NCI-H1417 (cell line): ENCODE measurements around the gene CEP350.

Source experiments
- DNase-seq, 3 experiments: peaks; one replicate each; lab custom pipeline; 2025; lab: John Stamatoyannopoulos, UW

CEP350 gene, protein sequence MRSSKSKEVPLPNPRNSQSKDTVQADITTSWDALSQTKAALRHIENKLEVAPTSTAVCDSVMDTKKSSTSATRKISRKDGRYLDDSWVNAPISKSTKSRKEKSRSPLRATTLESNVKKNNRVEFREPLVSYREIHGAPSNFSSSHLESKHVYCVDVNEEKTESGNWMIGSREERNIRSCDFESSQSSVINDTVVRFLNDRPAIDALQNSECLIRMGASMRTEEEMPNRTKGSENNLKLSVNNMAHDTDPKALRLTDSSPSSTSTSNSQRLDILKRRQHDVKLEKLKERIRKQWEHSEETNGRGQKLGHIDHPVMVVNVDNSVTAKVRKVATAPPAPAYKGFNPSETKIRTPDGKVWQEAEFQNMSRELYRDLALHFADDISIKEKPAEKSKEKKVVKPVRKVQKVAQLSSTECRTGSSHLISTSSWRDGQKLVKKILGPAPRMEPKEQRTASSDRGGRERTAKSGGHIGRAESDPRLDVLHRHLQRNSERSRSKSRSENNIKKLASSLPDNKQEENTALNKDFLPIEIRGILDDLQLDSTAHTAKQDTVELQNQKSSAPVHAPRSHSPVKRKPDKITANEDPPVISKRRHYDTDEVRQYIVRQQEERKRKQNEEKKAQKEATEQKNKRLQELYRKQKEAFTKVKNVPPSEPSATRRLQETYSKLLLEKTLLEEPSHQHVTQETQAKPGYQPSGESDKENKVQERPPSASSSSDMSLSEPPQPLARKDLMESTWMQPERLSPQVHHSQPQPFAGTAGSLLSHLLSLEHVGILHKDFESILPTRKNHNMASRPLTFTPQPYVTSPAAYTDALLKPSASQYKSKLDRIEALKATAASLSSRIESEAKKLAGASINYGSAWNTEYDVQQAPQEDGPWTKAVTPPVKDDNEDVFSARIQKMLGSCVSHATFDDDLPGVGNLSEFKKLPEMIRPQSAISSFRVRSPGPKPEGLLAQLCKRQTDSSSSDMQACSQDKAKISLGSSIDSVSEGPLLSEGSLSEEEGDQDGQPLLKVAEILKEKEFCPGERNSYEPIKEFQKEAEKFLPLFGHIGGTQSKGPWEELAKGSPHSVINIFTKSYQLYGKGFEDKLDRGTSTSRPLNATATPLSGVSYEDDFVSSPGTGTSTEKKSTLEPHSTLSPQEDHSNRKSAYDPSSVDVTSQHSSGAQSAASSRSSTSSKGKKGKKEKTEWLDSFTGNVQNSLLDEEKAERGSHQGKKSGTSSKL (N-terminal part only)

DNA sequence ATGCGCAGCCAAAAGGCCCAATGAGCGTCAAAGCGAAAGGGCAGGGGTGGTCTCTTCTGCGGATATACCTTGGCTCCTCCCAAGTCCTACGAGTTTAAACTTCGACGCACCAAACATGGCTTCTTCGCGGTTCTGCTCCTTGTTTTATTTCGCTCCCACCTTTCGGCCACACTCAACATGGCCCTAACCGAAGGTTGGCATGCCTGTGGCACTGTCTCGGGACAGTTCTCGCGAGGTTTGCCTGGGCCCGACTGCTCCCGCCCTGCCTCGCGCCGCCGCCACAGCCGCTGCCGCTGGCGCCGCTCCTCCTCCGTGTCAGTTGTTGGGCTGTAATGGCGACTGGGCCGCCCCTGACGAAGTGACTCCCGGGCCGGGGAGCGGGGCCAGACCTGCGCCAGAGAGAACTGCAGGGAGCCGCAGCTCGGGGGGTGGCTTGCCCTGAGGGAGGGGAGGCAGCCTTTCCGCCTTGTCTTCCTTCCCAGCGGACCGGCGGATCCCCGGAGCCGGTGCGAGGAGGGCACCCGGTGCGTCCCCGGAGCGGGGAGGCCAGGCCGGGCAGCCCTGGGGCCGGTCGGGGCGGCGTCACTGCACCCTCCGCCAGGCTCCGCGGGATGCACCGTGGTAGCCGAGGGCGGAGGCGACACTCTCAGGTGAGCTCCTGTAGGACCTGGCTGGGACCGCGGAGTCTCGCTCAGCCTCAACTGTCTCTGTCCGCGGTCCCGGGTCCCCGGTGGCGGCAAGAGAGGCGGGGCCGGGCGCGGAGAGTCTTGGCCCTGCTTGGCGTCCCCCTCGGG, at the start of gene CEP350:
Gene CEP350 (plus strand): TSS at position 318 of the 794 bp plus-strand sequence. CDS start 31,372 bp downstream, outside the sequence.
- DNase-seq = peak; percentile 97 to 100 (median 99)

DNA sequence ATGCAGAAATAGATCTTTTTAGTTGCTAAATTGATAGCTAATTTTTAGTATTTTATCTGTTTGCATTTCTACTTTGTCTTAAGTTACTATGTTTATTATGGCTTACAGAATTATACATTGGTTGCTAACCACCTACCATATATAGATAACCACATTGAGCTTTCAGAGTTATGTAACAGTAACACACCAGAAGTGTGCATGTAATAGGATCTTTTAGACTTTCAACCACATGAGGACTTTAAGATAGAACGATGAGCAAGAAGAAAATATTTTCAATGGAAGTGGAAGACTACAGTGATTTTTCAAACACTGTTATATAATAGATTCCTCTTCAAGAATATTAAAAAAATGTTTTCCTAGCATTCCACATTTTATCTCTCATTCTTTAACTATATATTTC, 43.7 kb upstream of the CEP350 start:
- no peak for DNase-seq

DNA sequence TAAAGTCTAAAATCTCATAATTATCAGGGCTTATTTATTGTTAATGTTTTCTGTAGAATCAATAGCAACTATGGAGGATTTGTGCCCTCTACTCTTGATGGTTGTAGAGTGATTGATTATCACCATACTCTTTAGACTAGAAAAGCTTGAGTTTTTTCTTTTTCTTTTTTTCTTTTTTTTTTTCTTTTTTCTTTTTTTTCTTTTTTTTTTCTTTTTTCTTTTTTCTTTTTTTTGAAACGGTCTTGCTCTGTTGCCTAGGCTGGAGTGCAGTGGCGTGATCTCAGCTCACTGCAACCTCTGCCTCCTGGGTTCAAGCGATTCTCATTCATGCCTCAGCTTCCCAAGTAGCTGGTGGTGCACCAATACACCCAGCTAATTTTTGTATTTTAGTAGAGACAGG, 42.8 kb upstream of the CEP350 start:
- DNase-seq = no peak

DNA sequence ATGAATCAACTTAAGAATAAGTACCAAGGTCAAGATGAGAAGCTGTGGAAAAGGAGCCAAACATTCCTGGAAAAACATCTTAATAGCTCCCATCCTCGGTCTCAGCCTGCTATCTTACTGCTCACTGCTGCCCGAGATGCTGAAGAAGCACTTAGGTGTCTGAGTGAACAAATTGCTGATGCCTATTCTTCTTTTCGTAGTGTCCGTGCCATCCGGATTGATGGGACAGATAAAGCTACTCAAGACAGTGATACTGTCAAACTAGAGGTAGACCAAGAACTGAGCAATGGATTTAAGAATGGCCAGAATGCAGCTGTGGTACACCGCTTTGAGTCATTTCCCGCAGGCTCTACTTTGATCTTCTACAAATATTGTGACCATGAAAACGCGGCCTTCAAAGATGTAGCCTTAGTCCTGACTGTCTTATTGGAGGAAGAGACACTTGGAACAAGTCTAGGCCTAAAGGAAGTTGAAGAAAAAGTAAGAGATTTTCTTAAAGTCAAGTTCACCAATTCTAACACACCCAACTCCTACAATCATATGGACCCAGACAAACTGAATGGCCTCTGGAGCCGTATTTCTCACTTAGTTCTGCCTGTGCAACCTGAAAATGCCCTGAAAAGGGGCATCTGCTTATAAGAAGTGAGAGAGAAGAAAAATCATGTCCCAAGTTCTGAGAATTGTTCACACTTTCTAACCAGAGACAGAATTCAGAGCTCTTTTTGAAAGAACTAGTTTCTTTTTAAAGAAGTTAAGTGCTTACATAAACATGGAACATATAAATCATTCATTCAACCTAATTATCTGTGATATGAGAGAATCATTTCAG, 36.8 kb upstream of the CEP350 start:
- no peak for DNase-seq

DNA sequence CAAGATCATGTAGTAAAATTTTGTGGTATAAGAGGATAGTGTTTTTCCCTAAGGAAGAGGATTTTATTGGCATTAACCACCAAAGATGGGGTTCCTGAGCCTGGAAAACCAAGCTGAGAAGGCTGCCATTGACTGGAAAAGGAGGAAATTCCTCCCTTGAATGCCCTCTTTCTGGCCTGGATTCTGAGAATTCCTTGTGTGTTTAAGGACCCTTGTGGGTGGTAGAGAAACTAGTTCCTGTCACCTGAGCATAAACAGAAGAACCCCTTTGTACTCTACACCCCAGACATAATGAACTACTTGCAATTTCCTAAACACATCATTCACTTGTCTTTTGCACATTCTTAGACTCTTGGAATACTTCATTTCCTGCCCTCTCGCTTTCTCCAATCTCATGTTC, 33.1 kb upstream of the CEP350 start:
- no peak for DNase-seq

DNA sequence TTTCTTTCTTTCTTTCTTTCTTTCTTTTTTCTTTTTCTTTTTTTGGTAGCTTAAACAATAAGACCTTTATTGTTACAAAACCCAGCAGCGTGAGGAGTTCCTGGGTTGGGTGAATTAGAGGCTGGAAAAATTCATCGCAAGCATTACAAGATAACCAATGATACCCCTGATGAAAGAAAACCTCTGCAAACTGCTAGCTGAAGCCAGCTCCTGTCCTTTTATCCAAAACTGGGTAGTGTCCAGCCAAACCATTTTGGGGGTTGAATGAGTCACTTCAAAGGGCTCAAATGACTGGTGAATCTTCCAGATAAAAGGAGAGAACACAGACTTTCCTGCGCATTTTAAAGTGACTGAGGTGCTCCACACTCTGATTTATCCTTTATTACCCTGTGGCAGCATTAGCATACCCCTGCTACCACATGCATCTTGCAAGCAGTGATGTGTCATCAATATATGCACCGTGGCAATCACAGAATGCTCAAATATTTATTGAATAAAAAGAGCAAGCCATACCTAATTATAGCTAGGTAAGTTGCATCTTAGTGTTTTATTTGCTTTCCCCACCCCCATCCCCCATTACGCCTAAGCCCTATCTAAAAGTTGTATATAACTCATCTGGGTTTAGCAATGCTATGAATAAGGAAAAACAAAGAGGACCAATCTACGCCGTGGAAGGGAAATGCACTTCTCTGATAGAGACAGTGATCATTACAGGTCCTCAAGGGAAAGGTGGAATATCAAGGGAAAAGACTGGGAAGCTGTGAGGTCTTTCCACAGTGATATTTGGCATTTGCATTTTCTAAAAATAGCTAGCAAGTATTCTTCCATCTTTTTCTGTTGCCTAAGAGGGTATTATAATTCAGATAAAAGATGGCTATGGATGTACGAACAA, 32.4 kb upstream of the CEP350 start:
- no peak for DNase-seq

DNA sequence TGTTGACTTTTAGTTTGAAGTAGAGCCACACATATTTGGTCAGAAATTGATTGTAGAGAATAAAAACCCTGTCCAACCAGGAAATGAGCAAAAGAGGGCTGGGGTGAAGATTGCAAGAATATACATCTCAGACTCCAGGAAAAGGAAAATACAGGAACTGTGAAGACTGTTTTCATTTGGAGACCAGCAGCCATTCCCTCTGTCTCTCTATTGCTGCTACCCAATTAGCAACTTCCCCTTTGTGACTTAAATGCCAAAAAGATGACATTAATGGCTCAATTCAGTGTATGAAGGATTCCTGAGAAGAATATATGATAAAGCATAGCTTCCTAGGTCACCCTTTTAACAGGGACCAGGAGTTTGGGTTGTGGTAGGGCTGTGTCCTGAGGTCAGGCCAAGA, 31.6 kb upstream of the CEP350 start:
- no peak for DNase-seq

DNA sequence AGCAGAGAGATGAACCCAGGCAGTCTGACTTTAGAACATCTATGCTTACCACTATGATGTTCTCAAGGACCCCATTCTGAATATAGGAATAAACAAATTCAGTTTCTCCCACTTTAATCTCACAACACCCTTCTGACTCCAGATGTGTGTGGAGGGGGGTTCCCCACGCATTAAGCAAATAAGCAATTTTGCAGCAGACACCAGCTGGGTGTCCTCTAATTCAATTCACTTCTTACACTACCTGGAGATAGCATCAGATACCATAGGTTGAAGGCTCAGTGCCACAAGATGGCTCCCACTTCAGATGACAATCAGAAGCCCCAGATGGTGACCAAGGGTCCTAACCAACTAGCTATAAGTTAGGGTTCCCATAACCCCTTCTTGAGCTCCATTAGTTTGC, 30.3 kb upstream of the CEP350 start:
- DNase-seq = no peak

DNA sequence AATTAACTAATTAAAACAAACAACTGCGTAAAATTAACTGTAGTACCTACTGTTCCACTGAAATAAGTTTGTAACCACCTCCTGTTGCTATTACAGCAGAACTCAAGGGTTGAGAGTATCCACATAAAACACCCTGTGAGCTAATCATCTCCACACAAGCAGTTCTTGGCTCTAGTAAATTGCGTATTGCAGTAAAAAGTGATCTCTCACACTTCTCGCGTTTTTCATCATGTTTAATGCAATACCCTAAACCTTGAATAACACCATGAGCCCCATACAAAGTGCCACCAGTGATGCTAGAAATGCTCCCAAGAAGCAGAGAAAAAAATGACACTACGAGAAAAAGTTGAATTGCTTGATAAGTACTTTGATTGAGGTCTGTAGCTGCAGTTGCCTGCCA, 29.3 kb upstream of the CEP350 start:
- no peak for DNase-seq

DNA sequence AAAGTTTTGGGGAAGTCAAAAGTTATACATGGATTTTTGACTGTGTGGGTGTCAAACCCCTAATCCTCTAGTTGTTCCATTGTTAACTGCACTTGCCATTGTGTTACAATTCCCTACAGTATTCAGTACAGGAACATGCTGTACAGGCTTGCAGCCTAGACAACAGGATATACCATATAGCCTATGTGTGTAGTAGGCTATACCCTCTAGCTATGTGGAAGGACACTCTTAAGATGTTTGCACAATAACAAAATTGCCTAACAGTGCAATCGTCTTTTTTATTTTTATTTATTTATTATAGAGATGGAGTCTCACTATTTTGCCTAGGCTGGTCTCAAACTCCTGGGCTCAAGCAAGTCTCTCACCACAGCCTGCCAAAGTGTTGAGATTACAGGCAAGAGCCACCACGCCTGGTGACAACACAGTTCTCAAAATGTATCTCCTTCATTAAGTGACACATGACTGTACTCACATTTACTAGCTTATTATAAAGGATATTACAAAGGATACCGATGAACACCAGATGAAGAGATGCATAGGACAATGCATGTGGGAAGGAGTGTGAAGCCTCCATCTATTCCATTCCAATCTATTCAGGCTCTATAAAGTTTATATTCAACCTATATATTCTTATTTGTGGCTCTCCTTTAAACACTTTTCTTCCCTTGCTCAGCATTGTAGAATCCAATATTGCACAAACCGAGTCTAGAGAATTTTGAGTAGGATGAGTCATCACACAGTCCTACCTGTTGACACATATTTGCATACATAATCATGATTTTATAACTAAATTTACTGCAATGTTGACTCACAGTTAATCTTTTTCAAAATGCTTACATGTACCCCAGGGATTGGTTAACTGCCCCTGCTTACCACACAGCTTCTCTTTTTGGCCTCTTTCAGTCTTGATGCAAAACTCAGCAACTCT, 28.4 kb upstream of the CEP350 start:
- no peak for DNase-seq

DNA sequence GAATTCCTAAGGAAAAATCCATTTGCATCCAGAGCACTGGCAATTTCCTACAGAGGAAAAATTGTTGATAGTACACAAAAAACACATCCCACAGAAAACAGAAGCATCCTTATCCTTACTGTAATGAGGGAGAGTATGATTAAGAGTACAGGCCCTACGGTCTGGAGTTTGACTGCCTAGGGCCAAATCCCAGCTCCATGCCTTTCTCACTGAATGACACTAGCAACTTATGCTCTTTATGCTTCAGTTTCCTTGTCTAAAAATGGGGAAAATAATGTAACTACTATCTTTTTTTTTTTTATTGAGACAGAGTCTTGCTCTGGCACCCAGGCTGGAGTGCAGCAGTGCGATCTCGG, 27.8 kb upstream of the CEP350 start:
- no peak for DNase-seq

DNA sequence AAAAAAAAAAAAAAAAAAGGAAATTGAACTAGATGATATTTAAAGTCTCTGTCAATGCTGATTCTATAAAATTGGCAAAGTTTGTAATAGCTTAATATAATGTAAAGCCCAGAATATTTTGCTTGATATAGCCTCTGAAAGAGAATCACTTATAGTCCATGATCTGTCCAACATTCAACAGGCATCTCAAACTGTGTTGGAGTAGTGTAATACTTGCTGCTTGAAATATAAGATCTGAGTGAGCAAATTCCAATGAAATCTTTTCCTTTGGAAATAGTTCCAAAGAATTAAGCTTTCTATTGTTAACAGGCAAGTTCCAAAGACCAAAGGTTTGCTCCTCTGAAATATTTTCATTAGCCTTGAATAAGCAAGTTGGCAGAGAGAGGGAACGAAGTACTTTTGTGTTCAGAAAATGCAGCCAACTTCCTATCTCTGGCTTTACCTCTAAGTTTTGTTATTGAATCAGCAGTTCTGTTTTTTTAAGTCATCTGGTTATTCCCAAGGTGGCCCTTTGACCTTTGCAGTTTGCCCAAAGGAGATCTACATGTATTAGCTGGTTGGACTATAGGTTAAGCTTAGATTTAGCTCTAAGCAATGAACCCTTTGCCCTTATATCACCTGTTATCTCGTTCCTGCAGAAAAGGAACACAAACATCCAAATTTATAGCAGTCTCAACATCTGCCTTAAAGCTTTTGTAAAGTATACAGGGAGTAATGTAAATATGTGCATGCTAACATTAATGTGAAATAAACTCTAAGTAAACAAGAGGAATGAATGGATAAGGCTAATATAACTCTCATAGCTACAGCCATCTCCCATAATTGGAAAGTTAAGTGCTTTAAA, 24.4 kb upstream of the CEP350 start:
- peak in 1 of 3 experiments; percentile 8 for DNase-seq

DNA sequence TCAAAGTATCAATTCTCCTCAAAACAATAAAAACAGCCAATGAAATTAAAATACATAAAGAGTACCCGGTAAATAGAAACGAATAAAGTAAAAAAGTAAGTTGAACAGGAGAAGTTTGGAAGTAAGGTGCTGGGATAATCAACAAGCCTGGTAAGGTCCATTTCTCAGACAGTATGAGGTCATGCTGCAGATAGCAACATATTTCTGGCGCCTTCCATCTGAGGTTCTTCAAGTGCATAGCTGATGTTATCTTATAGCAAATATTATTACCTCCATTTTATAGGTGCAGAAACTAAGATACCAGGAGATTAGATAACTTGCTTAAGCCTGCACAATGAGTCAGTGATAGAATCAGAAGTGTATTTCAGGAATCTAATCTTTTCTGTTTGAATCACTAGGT, 23.7 kb upstream of the CEP350 start:
- no peak for DNase-seq

DNA sequence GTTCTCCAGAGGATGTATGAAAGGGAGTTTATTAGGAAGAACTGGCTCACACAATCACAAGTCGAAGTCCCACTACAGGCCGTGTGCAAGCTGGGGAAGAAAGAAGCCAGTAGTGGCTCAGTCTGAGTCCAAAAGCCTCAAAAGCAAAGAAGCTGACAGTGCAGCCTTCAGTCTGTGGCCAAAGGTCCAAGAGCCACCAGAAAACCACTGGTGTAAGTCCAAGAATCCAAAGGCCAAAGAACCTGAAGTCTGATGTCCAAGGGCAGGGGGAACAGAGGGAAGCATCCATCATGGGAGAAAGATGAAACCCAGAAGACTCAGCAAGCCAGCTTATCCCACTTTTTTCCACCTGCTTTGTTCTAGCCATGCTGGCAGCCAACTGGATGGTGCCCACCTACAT, 21.4 kb upstream of the CEP350 start:
- no peak for DNase-seq

DNA sequence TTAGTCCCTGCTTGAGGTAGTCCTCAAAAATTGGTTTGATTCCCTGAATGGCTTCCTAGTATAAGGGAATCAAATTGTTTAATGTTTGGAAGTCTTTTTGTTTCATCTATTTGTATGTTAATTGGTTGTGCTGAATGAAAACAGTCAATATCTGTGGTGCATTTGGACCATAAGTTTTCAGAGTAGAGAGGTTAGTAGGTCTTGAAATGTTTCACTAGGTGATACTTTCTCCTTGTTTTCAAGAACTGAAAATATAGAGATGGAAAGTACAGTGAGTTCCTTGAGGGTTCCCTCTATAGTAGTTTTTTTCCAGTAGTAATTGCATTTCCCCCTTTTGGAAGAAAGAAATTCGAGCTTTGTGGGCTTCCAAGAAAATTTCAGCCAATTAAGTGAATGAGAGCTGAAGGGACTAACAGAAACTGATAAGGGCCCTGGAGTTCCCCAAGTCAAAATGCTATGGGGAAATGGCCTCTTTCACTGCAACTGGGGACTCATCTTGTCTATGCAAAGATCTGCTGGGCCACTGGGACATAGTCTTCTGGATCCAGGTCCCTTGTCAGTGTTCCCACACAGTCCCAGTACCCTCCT, 18.6 kb upstream of the CEP350 start:
- no peak for DNase-seq

DNA sequence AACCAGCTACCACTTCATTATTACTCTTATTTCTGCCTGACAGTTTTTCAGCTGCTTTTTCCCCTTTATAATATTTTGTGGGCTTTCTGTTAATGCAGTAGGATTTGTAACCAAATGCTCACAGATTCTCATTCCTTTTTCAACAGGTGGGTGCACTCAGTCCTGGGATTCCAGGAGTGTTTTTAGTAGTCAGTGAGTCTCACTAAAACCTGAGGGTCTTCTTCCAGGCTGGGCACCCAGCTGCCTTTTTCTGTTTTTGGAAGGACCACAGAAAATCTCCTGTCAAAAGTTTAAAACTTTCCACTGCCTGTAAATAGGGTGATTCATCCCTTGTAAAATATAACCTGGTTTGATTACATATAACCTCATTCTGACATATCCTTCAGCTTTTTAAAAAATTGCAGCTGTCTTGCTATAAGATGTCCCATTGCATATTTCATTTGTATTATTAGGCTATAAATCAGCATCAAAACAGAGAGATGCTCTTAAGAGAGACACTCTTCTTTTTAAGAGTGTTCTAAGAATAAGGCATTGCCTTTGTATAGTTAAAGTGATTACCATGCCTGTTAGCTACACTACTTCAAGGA, 16.8 kb upstream of the CEP350 start:
- DNase-seq = no peak

DNA sequence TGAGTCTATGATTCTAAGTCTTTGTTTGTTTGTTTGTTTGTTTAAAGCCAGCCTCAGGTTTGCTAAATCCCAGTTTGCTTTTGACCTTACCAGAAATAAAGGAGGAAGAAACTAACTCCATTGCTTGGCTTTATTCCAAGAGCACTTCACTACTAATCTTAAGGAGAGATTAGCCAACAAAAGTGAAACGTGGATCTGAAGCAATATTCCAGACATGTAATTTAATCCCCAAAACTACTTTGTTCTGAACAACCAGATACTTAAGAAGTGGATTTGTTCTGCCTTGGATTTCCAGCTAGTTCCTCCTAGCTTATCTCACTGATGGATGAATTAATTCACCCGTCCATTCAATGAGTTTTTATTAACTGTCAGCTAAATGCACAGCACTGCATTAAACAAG, 15.9 kb upstream of the CEP350 start:
- DNase-seq = no peak
